Measurements from ENCODE around the gene IPO13.
A peak's percentile ranks its signal among the peaks of the same experiment; 100 is the strongest.

GRCh38 chr1:43931711-43932660 is 14.8 kb upstream of the IPO13 start:
- no peak for TF ChIP-seq POLR2A (IDR thresholded peaks at IDR 0.05; ENCODE audit: low read depth, low read length)
- TF ChIP-seq POLR2AphosphoS5 (IDR thresholded peaks at IDR 0.05; ENCODE audit: low read depth, low read length): 0 out of 2 replicates have a peak, but pooled peaks have one; percentile 23
- TF ChIP-seq TAF1 (IDR thresholded peaks at IDR 0.05; ENCODE audit: low read depth, low read length): no peak
- no peak for TF ChIP-seq SPI1 (IDR thresholded peaks at IDR 0.05; ENCODE audit: low read depth, low read length)
- no peak for TF ChIP-seq PAX5 (IDR thresholded peaks at IDR 0.05; ENCODE audit: insufficient read depth, low read length, severe bottlenecking)
- TF ChIP-seq POU2F2 (IDR thresholded peaks at IDR 0.05; ENCODE audit: low read depth, low read length): no peak

All from GM12891 (cell line).